CD14-positive monocyte (primary cell): ENCODE results near the gene RAB44. TPM values are rescaled to one million over a fixed set of nuclear protein-coding genes. Genes with fewer than 3 reads are reported as not detected.

Experiments
- DNase-seq, 3 donors: peaks; one replicate each; pipeline ENCODE4 v3.0.0-alpha.2; 2011 to 2022
- H2AFZ ChIP-seq: 2 replicates; pipeline ENCODE4 v1.6.0; 2012; ENCODE audit warnings: mild to moderate bottlenecking, low read depth, low read length, inconsistent platforms; ENCODE audit not compliant: insufficient read depth, poor library complexity, severe bottlenecking
- H3K27ac ChIP-seq, 2 donors: 1 replicate in 1 of 2; 2 replicates in 1 of 2; pipeline ENCODE4 v1.5.1; 2012 to 2013; ENCODE audit warnings: low read length in 2 of 2, control low read depth in 1 of 2, inconsistent platforms in 1 of 2, low read depth in 1 of 2, mild to moderate bottlenecking in 1 of 2
- H3K27me3 ChIP-seq, 2 donors: one replicate each; pipeline versions ENCODE4 v1.6.0 to v1.6.1; 2011 to 2013; ENCODE audit warnings: low read length in 2 of 2; ENCODE audit not compliant: control insufficient read depth in 2 of 2, insufficient read depth in 2 of 2
- H3K36me3 ChIP-seq, 2 donors: replicated peaks in 1 of 2; 1 replicate in 1 of 2; 2 replicates in 1 of 2; pipeline versions ENCODE4 v1.5.1 to v1.6.1; 2012 to 2013; ENCODE audit warnings: low read length in 2 of 2, control low read depth in 1 of 2, inconsistent platforms in 1 of 2, mild to moderate bottlenecking in 1 of 2; ENCODE audit not compliant: insufficient read depth in 2 of 2, control insufficient read depth in 1 of 2
- H3K4me1 ChIP-seq, 2 donors: 1 replicate in 1 of 2; 2 replicates in 1 of 2; pipeline versions ENCODE4 v1.5.1 to v1.6.1; 2012 to 2013; ENCODE audit warnings: low read length in 2 of 2, control low read depth in 1 of 2, inconsistent platforms in 1 of 2, mild to moderate bottlenecking in 1 of 2, moderate library complexity in 1 of 2; ENCODE audit not compliant: insufficient read depth in 2 of 2, control insufficient read depth in 1 of 2
- H3K4me2 ChIP-seq: replicated peaks from 2 replicates; pipeline ENCODE3; 2012; ENCODE audit warnings: low read length, moderate library complexity, mild to moderate bottlenecking; ENCODE audit not compliant: poor library complexity, severe bottlenecking; ENCODE audit errors: extremely low read depth
- H3K4me3 ChIP-seq, 3 experiments: fragments of 200-600 bp in 1 of 3; sonication (generic) in 1 of 3; replicated peaks in 1 of 3; 1 replicate in 2 of 3; 2 replicates in 1 of 3; pipeline ENCODE4 v1.5.1; 2011 to 2013; ENCODE audit warnings: low read length in 3 of 3, mild to moderate bottlenecking in 3 of 3, control low read depth in 2 of 3, low read depth in 2 of 3, inconsistent platforms in 1 of 3, moderate library complexity in 1 of 3
- H3K79me2 ChIP-seq: 2 replicates; pipeline ENCODE4 v1.6.0; 2012; ENCODE audit warnings: mild to moderate bottlenecking, control low read depth, inconsistent platforms, low read length, moderate library complexity; ENCODE audit not compliant: insufficient read depth
- H3K9ac ChIP-seq: 2 replicates; pipeline ENCODE4 v1.6.0; 2017; ENCODE audit warnings: low read length, mild to moderate bottlenecking; ENCODE audit not compliant: insufficient read depth, poor library complexity, severe bottlenecking
- H3K9me3 ChIP-seq, 2 donors: replicated peaks in 1 of 2; 1 replicate in 1 of 2; 2 replicates in 1 of 2; pipeline versions ENCODE4 v1.5.1 to v1.6.1; 2012 to 2013; ENCODE audit warnings: low read length in 2 of 2, control low read depth in 1 of 2; ENCODE audit not compliant: control insufficient read depth in 1 of 2, insufficient read depth in 1 of 2
- H4K20me1 ChIP-seq: 2 replicates; pipeline ENCODE4 v1.6.0; 2012; ENCODE audit warnings: mild to moderate bottlenecking, low read length, control low read depth, moderate library complexity; ENCODE audit not compliant: insufficient read depth
- H3K27ac Mint-ChIP-seq, 7 donors: one replicate each; pipeline ENCODE4 v1.8.0; 2020; ENCODE audit warnings: mild to moderate bottlenecking in 7 of 7, mixed read lengths in 7 of 7, moderate library complexity in 6 of 7, inconsistent platforms in 2 of 7
- H3K27me3 Mint-ChIP-seq, 3 donors: one replicate each; pipeline ENCODE4 v1.8.0; 2021 to 2022; ENCODE audit warnings: low read depth in 3 of 3, mild to moderate bottlenecking in 3 of 3, mixed read lengths in 3 of 3, moderate library complexity in 3 of 3, inconsistent platforms in 1 of 3
- H3K36me3 Mint-ChIP-seq, 2 donors: one replicate each; pipeline ENCODE4 v1.8.0; 2020; ENCODE audit warnings: mixed read lengths in 2 of 2, inconsistent platforms in 1 of 2, mild to moderate bottlenecking in 1 of 2
- H3K4me1 Mint-ChIP-seq: one replicate; pipeline ENCODE4 v1.8.0; 2020; ENCODE audit warnings: mild to moderate bottlenecking, mixed read lengths
- H3K4me3 Mint-ChIP-seq, 2 donors: one replicate each; pipeline ENCODE4 v1.8.0; 2020; ENCODE audit warnings: mild to moderate bottlenecking in 2 of 2, mixed read lengths in 2 of 2, moderate library complexity in 1 of 2
- H3K9me3 Mint-ChIP-seq, 7 donors: one replicate each; pipeline ENCODE4 v1.8.0; 2020 to 2022; ENCODE audit warnings: mixed read lengths in 7 of 7, mild to moderate bottlenecking in 6 of 7, moderate library complexity in 6 of 7, inconsistent platforms in 2 of 7
- WGBS: methylation state at CpG from one replicate; pipeline ENCODE4 v1.1.5; 2013; ENCODE audit warnings: missing lambda C conversion rate; ENCODE audit not compliant: insufficient coverage; 5-methylcytosine and 5-hydroxymethylcytosine counted together
- intact Hi-C, 2 donors: fragments of 100-400 bp; cut with micrococcal nuclease; formaldehyde crosslinking; loops; one replicate each; pipeline versions ENCODE4 v1.15.0 to v1.15.1; 2023
- polyA plus RNA-seq, 3 donors: library from polyadenylated mRNA; depleted of rRNA in 1 of 3; unstranded in 2 of 3; stranded (reverse) in 1 of 3; fragments of 300-500 nt in 2 of 3; fragments of >200 nt in 1 of 3; fragmentation: Illumina TruSeq in 2 of 3; gene quantifications; 1 replicate in 2 of 3; 2 replicates in 1 of 3; pipeline ENCODE4 v1.2.3, GENCODE V29; 2012 to 2021
- TF ChIP-seq, protein P1 (sequence below): fragments of 200-600 bp; IDR thresholded peaks from one replicate; pipeline ENCODE4 v1.8.0; 2022; ENCODE audit warnings: antibody characterized with exemption, mild to moderate bottlenecking

The RAB44 gene
- polyA plus RNA-seq, 3 donors = 1.5 to 18.0 (median 1.9) TPM

- 29% methylated on average over 10 of the region's 17 CpGs for WGBS
- no peaks in the 10 kb centered on the region for H4K20me1 ChIP-seq
- H3K27ac ChIP-seq = no peak overlapping the region
- Mint-ChIP-seq H3K27me3 (peaks cover 0 to 7% (median 2%) of the 10 kb centered on the region in 3 donors), H3K9me3 (no peaks in the 10 kb centered on the region), H3K27ac (no peak overlapping the region), H3K4me1 (peaks cover 26% of the 10 kb centered on the region), H3K4me3 (no peak overlapping the region), H3K36me3 (peaks cover 2% of the 10 kb centered on the region in 2 donors)
- no peak overlapping the region for H3K4me3 ChIP-seq
- no peaks in the 10 kb centered on the region for H3K36me3 ChIP-seq
- H3K27me3 ChIP-seq = no peaks in the 10 kb centered on the region
- H3K4me1 ChIP-seq = peaks cover 19 to 27% of the 10 kb centered on the region in 2 donors
- peak; percentile 78 to 82 (median 79) for DNase-seq
- no peak overlapping the region for H3K4me2 ChIP-seq
- H3K79me2 ChIP-seq = no peaks in the 10 kb centered on the region
- TF ChIP-seq, protein P1, sequence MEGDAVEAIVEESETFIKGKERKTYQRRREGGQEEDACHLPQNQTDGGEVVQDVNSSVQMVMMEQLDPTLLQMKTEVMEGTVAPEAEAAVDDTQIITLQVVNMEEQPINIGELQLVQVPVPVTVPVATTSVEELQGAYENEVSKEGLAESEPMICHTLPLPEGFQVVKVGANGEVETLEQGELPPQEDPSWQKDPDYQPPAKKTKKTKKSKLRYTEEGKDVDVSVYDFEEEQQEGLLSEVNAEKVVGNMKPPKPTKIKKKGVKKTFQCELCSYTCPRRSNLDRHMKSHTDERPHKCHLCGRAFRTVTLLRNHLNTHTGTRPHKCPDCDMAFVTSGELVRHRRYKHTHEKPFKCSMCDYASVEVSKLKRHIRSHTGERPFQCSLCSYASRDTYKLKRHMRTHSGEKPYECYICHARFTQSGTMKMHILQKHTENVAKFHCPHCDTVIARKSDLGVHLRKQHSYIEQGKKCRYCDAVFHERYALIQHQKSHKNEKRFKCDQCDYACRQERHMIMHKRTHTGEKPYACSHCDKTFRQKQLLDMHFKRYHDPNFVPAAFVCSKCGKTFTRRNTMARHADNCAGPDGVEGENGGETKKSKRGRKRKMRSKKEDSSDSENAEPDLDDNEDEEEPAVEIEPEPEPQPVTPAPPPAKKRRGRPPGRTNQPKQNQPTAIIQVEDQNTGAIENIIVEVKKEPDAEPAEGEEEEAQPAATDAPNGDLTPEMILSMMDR = peak; percentile 95
- no peak overlapping the region for H2AFZ ChIP-seq
- no peak overlapping the region for H3K9ac ChIP-seq
- intact Hi-C loops = loop anchor here (2.0 to 10.0 kb wide), 7 partner anchors 77 to 445 kb away; partner anchors contain the start of gene C6orf89 (in 1 of the 2)
- no peaks in the 10 kb centered on the region for H3K9me3 ChIP-seq
Measured at GRCh38 chr6:36765594-36766398, 68.2 kb downstream of the RAB44 start.

DNA sequence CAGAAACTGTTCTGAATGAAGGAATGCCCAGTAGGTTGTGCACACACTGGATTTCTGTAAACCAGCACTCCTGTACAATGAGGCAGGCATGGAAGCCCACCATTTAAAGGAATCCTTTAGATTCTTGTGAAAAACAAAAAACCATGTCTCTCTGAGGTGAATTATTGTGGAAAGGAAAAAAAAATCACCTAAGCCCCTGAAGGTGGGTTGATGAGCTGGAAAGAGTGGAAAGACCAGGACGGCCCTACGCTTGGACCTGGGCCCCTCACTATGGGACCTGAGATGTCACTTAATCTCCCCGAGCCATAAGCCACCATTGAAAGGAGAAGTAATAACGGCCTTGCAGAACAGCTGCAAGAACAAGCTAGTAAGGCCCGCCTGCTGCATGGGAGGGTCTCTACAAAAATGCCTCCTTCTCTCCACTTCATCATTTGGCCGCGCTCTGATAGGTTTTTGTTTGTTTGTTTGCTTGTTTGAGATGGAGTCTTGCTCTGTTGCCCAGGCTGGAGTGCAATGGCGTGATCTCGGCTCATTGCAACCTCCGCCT is 68.8 kb downstream of the RAB44 start:
- no peak overlapping the region for H3K4me2 ChIP-seq
- DNase-seq = no peak
- Mint-ChIP-seq H3K27ac (no peak overlapping the region), H3K27me3 (peaks cover 0 to 7% (median 2%) of the 10 kb centered on the region in 3 donors), H3K36me3 (peaks cover 2% of the 10 kb centered on the region in 2 donors), H3K4me3 (no peak overlapping the region), H3K9me3 (no peaks in the 10 kb centered on the region), H3K4me1 (peaks cover 28% of the 10 kb centered on the region)
- intact Hi-C loops = loop anchor here (2.0 to 10.0 kb wide), 7 partner anchors 76 to 444 kb away; partner anchors contain the start of gene C6orf89 (in 1 of the 2)
- H2AFZ ChIP-seq = no peak overlapping the region
- no peaks in the 10 kb centered on the region for H3K27me3 ChIP-seq
- no peak overlapping the region for H3K27ac ChIP-seq
- TF ChIP-seq, protein P1 = peak; percentile 39
- no peaks in the 10 kb centered on the region for H3K36me3 ChIP-seq
- H3K4me3 ChIP-seq = no peak overlapping the region
- no peaks in the 10 kb centered on the region for H3K79me2 ChIP-seq
- H3K9me3 ChIP-seq = no peaks in the 10 kb centered on the region
- peaks cover 19 to 27% of the 10 kb centered on the region in 2 donors for H3K4me1 ChIP-seq
- WGBS = 20% methylated on average over 1 of the region's 10 CpGs
- H3K9ac ChIP-seq = no peak overlapping the region
- no peaks in the 10 kb centered on the region for H4K20me1 ChIP-seq
